ENCODE measurements around the gene CST6.

Gene CST6

GRCh38 chr11:66062408-66062807, 50.6 kb downstream of the CST6 start:
- no peaks in the 10 kb centered on the region for H3F3A ChIP-seq (ENCODE audit: low read depth)
- no peaks in the 10 kb centered on the region for H3K9me3 ChIP-seq (ENCODE audit: insufficient read depth, low read depth, low read length)
- H3K4me1 ChIP-seq (ENCODE audit: insufficient read depth, low read length, poor library complexity, severe bottlenecking), result no peaks in the 10 kb centered on the region
- peaks cover 10% of the 10 kb centered on the region for H4K20me1 ChIP-seq (ENCODE audit: insufficient read depth, low read length, poor library complexity, severe bottlenecking)
- peaks cover 91% of the 10 kb centered on the region for H3K36me3 ChIP-seq (ENCODE audit: insufficient read depth, low read length)
- no peaks in the 10 kb centered on the region for H3K9me2 ChIP-seq (replicated peaks; ENCODE audit: low read depth, low read length)
- no peak overlapping the region for H2AFZ ChIP-seq (ENCODE audit: low read length)
- H3K4me3 ChIP-seq (ENCODE audit: low read length, poor library complexity, severe bottlenecking), result no peak overlapping the region
- TF ChIP-seq EZH2phosphoT487 (IDR thresholded peaks at IDR 0.05; ENCODE audit: borderline replicate concordance) (no peak), CTCF (conservative IDR thresholded peaks at IDR 0.05; ENCODE audit: low read length) (no peak)
- no peak overlapping the region for H3K4me2 ChIP-seq (ENCODE audit: low read depth, low read length, poor library complexity, severe bottlenecking)
- peaks cover 31% of the 10 kb centered on the region; the same call in 1 of the 2 replicates for H3K79me2 ChIP-seq (ENCODE audit: insufficient read depth, low read length)
- H3K27me3 ChIP-seq (ENCODE audit: insufficient read depth, low read length, poor library complexity, severe bottlenecking), result no peaks in the 10 kb centered on the region
- H3K9ac ChIP-seq (ENCODE audit: low read depth, low read length, poor library complexity, severe bottlenecking), result no peak overlapping the region
